GM18520 (cell line): ENCODE data around the gene BOD1.
"Not testable (repeated sequence)": the region's sequence is repeated elsewhere in the genome, so short reads cannot be mapped to it uniquely, and the experiment has no call there.

Source experiments
- ATAC-seq: cut with Tn5 transposase; IDR thresholded peaks from one replicate; pipeline ENCODE4 v1.9.1; 2021; ENCODE audit not compliant: unreplicated experiment

The BOD1 gene

GRCh38 chr5:173620784-173621183, 4.3 kb upstream of the BOD1 start:
- ATAC-seq = no peak

- no peak for ATAC-seq
Measured at GRCh38 chr5:173618927-173619519, 2.6 kb upstream of the BOD1 start.

- ATAC-seq = peak; percentile 42
Measured at GRCh38 chr5:173615884-173616576, 420 bp downstream of the BOD1 start.

GRCh38 chr5:173614591-173614990, 1.9 kb downstream of the BOD1 start:
- no peak for ATAC-seq

- ATAC-seq = no peak
Measured at GRCh38 chr5:173613433-173614159, 2.9 kb downstream of the BOD1 start.

GRCh38 chr5:173612948-173613347, 3.5 kb downstream of the BOD1 start:
- ATAC-seq = no peak

- ATAC-seq = no peak
Measured at GRCh38 chr5:173611706-173612105, 4.7 kb downstream of the BOD1 start.

- ATAC-seq = no peak
Measured at GRCh38 chr5:173604141-173604540, 12.3 kb downstream of the BOD1 start.

GRCh38 chr5:173602423-173602822, 14.0 kb downstream of the BOD1 start:
- no peak for ATAC-seq

- ATAC-seq = no peak
Measured at GRCh38 chr5:173598686-173599085, 17.8 kb downstream of the BOD1 start.

- no peak for ATAC-seq
Measured at GRCh38 chr5:173597304-173597703, 19.1 kb downstream of the BOD1 start.

GRCh38 chr5:173595841-173596240, 20.6 kb downstream of the BOD1 start:
- ATAC-seq = no peak

GRCh38 chr5:173594061-173594460, 22.4 kb downstream of the BOD1 start:
- ATAC-seq = no peak

- no peak for ATAC-seq
Measured at GRCh38 chr5:173592050-173592669, 24.3 kb downstream of the BOD1 start.

- no peak for ATAC-seq
Measured at GRCh38 chr5:173591056-173591514, 25.4 kb downstream of the BOD1 start.

GRCh38 chr5:173590436-173591055, 25.9 kb downstream of the BOD1 start:
- no peak for ATAC-seq

- not testable (repeated sequence) for ATAC-seq
Measured at GRCh38 chr5:173586133-173586532, 30.3 kb downstream of the BOD1 start.

- no peak for ATAC-seq
Measured at GRCh38 chr5:173583346-173583745, 33.1 kb downstream of the BOD1 start.

- no peak for ATAC-seq
Measured at GRCh38 chr5:173582216-173583111, 34.0 kb downstream of the BOD1 start.
